ENCODE data around the gene CLPTM1L.
"Not testable (repeated sequence)": the region's sequence is repeated elsewhere in the genome, so short reads cannot be mapped to it uniquely, and the experiment has no call there.

The CLPTM1L gene

GRCh38 chr5:1292139-1292538, 52.8 kb downstream of the CLPTM1L start:
- TF ChIP-seq CTCF (IDR thresholded peaks at IDR 0.05), result no peak
- Histone ChIP-seq H3K9me3 (peaks cover 0 to 9% (median 9%) of the 10 kb centered on the region in 3 donors), H3K36me3 (no peaks in the 10 kb centered on the region), H3K4me1 (peaks cover 0 to 13% (median 2%) of the 10 kb centered on the region in 4 donors), H3K27ac (no peak overlapping the region), H3K4me3 (no peak overlapping the region), H3K27me3 (peaks cover 0 to 60% of the 10 kb centered on the region in 2 donors)
- intact Hi-C loops (cut with DNase I; ENCODE audit: low total_unique reads), result no loop called here
- no peak for DNase-seq

- H3K9me3 ChIP-seq, result peaks cover 0 to 9% (median 9%) of the 10 kb centered on the region in 3 donors
- peaks cover 0 to 59% of the 10 kb centered on the region in 2 donors for H3K27me3 ChIP-seq
- intact Hi-C loops (cut with DNase I; ENCODE audit: low total_unique reads), result no loop called here
- DNase-seq, result no peak
- H3K27ac ChIP-seq, result no peak overlapping the region
- H3K4me1 ChIP-seq, result peaks cover 0 to 13% (median 2%) of the 10 kb centered on the region in 4 donors
- H3K4me3 ChIP-seq, result no peak overlapping the region
- no peak for TF ChIP-seq CTCF (IDR thresholded peaks at IDR 0.05)
- no peaks in the 10 kb centered on the region for H3K36me3 ChIP-seq
Measured at GRCh38 chr5:1291611-1292080, 53.3 kb downstream of the CLPTM1L start.

- H3K4me3 ChIP-seq; H3K9me3 ChIP-seq; intact Hi-C loops (cut with DNase I; ENCODE audit: low total_unique reads); H3K27ac ChIP-seq; H3K36me3 ChIP-seq; DNase-seq: not testable (repeated sequence)
- H3K4me1 ChIP-seq, result peaks cover 0 to 13% (median 2%) of the 10 kb centered on the region in 4 donors
- H3K27me3 ChIP-seq, result peaks cover 0 to 52% of the 10 kb centered on the region in 2 donors
Measured at GRCh38 chr5:1290956-1291355, 53.9 kb downstream of the CLPTM1L start.

GRCh38 chr5:1289559-1289958, 55.3 kb downstream of the CLPTM1L start:
- intact Hi-C loops (cut with DNase I; ENCODE audit: low total_unique reads); H3K9me3 ChIP-seq; H3K36me3 ChIP-seq; H3K4me3 ChIP-seq; DNase-seq; H3K4me1 ChIP-seq; H3K27ac ChIP-seq: not testable (repeated sequence)
- H3K27me3 ChIP-seq, result peaks cover 0 to 38% of the 10 kb centered on the region in 2 donors

- intact Hi-C loops (cut with DNase I; ENCODE audit: low total_unique reads), result no loop called here
- Histone ChIP-seq H3K4me1 (no peaks in the 10 kb centered on the region), H3K9me3 (peaks cover 0 to 9% (median 9%) of the 10 kb centered on the region in 3 donors), H3K27ac (no peak overlapping the region), H3K27me3 (peaks cover 0 to 30% of the 10 kb centered on the region in 2 donors), H3K4me3 (no peak overlapping the region), H3K36me3 (no peaks in the 10 kb centered on the region)
- no peak for TF ChIP-seq CTCF (IDR thresholded peaks at IDR 0.05)
- DNase-seq, result peak in 1 of 2 donors; percentile 51
Measured at GRCh38 chr5:1288439-1289335, 56.2 kb downstream of the CLPTM1L start.

GRCh38 chr5:1285883-1286291, 59.0 kb downstream of the CLPTM1L start:
- H3K4me1 ChIP-seq, result no peaks in the 10 kb centered on the region
- H3K36me3 ChIP-seq, result no peaks in the 10 kb centered on the region
- peak in 1 of 2 donors; percentile 31 for DNase-seq
- no peak overlapping the region for H3K4me3 ChIP-seq
- peaks cover 0 to 3% of the 10 kb centered on the region in 2 donors for H3K27me3 ChIP-seq
- intact Hi-C loops (cut with DNase I; ENCODE audit: low total_unique reads), result no loop called here
- peaks cover 0 to 9% (median 9%) of the 10 kb centered on the region in 3 donors for H3K9me3 ChIP-seq
- no peak overlapping the region for H3K27ac ChIP-seq
- no peak for TF ChIP-seq CTCF (IDR thresholded peaks at IDR 0.05)
